IMR-90 (cell line): ENCODE data around the gene TXNRD1. TPM values are rescaled to one million over a fixed set of nuclear protein-coding genes. Genes with fewer than 3 reads are reported as not detected.

ENCODE experiments used
- ATAC-seq: fragments of 200-7000 bp; cut with Tn5 transposase; 2 replicates; pipeline ENCODE4 v1.9.1; 2020; ENCODE audit warnings: low read depth, mild to moderate bottlenecking, moderate library complexity
- BruUV-seq: library from RNA; stranded (reverse); fragments of 400-500 nt; replicated peaks from 2 replicates; lab custom pipeline; 2021; lab: Mats Ljungman, UMichigan
- CTCF ChIA-PET: fragments of 300-600 bp; formaldehyde crosslinking; extraction: SDS; loops from one replicate; lab custom pipeline; 2021; ENCODE audit warnings: antibody characterized with exemption; lab: Yijun Ruan, JAX
- POLR2A ChIA-PET: fragments of 300-600 bp; sonication (Branson Sonifier 250); formaldehyde crosslinking; loops from one replicate; lab custom pipeline; 2022; ENCODE audit warnings: antibody characterized with exemption; ENCODE audit not compliant: unreplicated experiment; lab: Charles Lee
- DNase-seq: peaks from one replicate; pipeline ENCODE4 v3.0.0; 2013
- H2AFZ ChIP-seq: replicated peaks from 2 replicates; pipeline ENCODE3; 2013; ENCODE audit warnings: low read length, mild to moderate bottlenecking; ENCODE audit not compliant: poor library complexity
- H2AK5ac ChIP-seq: 2 replicates; pipeline ENCODE4 v1.6.1; 2013; ENCODE audit warnings: low read depth, low read length, inconsistent platforms
- H2AK9ac ChIP-seq: replicated peaks from 2 replicates; pipeline ENCODE3; 2013; ENCODE audit warnings: mild to moderate bottlenecking, low read depth, low read length, moderate library complexity; ENCODE audit not compliant: poor library complexity
- H2BK120ac ChIP-seq: 2 replicates; pipeline ENCODE4 v1.6.1; 2013; ENCODE audit warnings: low read depth, low read length, inconsistent platforms
- H2BK15ac ChIP-seq: 3 replicates; pipeline ENCODE4 v1.6.1; 2013; ENCODE audit warnings: low read depth, low read length, inconsistent platforms
- H2BK20ac ChIP-seq: 2 replicates; pipeline ENCODE4 v1.6.1; 2013; ENCODE audit warnings: low read depth, mild to moderate bottlenecking, inconsistent platforms, low read length, moderate library complexity
- H2BK5ac ChIP-seq: 2 replicates; pipeline ENCODE4 v1.6.1; 2013; ENCODE audit warnings: mild to moderate bottlenecking, low read depth, low read length, inconsistent platforms; ENCODE audit not compliant: poor library complexity, severe bottlenecking
- H3K14ac ChIP-seq: replicated peaks from 2 replicates; pipeline ENCODE4 v1.6.1; 2013; ENCODE audit warnings: low read depth, low read length, inconsistent platforms
- H3K18ac ChIP-seq: 2 replicates; pipeline ENCODE4 v1.6.1; 2013; ENCODE audit warnings: low read depth, low read length, control low read depth
- H3K23ac ChIP-seq: 2 replicates; pipeline ENCODE4 v1.6.1; 2013; ENCODE audit warnings: low read depth, low read length, inconsistent platforms
- H3K27ac ChIP-seq: 2 replicates; pipeline ENCODE4 v1.5.1; 2013; ENCODE audit warnings: mild to moderate bottlenecking, control low read depth, low read length; ENCODE audit not compliant: insufficient read depth
- H3K27me3 ChIP-seq: 2 replicates; pipeline ENCODE4 v1.6.1; 2013; ENCODE audit warnings: low read length; ENCODE audit not compliant: control insufficient read depth, insufficient read depth
- H3K36me3 ChIP-seq: 2 replicates; pipeline ENCODE4 v1.6.1; 2013; ENCODE audit warnings: low read length, mixed read lengths; ENCODE audit not compliant: control insufficient read depth, insufficient read depth
- H3K4ac ChIP-seq: 2 replicates; pipeline ENCODE4 v1.6.1; 2013; ENCODE audit warnings: low read depth, low read length, inconsistent platforms
- H3K4me1 ChIP-seq: 2 replicates; pipeline ENCODE4 v1.6.1; 2013; ENCODE audit warnings: low read length, mixed read lengths; ENCODE audit not compliant: control insufficient read depth, insufficient read depth
- H3K4me2 ChIP-seq: 2 replicates; pipeline ENCODE4 v1.6.1; 2013; ENCODE audit warnings: low read depth, mild to moderate bottlenecking, control low read depth, low read length, moderate library complexity
- H3K4me3 ChIP-seq: 2 replicates; pipeline ENCODE4 v1.5.1; 2013; ENCODE audit warnings: low read depth, mild to moderate bottlenecking, control low read depth, low read length, moderate library complexity; ENCODE audit not compliant: insufficient read depth
- H3K56ac ChIP-seq: 2 replicates; pipeline ENCODE4 v1.6.1; 2013; ENCODE audit warnings: low read length, inconsistent platforms; ENCODE audit not compliant: insufficient read depth; ENCODE audit errors: extremely low read depth
- H3K79me1 ChIP-seq, 2 experiments: 2 replicates each; pipeline ENCODE4 v1.6.1; 2013; ENCODE audit warnings: low read length in 2 of 2, inconsistent platforms in 1 of 2, low read depth in 1 of 2
- H3K9ac ChIP-seq: 2 replicates; pipeline ENCODE4 v1.6.1; 2013; ENCODE audit warnings: low read depth, low read length, control low read depth
- H3K9me1 ChIP-seq: 2 replicates; pipeline ENCODE4 v1.6.1; 2013; ENCODE audit warnings: low read length, inconsistent platforms; ENCODE audit not compliant: insufficient read depth
- H3K9me3 ChIP-seq: 2 replicates; pipeline ENCODE4 v1.6.1; 2013; ENCODE audit warnings: low read length; ENCODE audit not compliant: control insufficient read depth, insufficient read depth
- H4K20me1 ChIP-seq: 2 replicates; pipeline ENCODE4 v1.6.1; 2013; ENCODE audit warnings: low read length, inconsistent platforms; ENCODE audit not compliant: insufficient read depth
- H4K5ac ChIP-seq: 2 replicates; pipeline ENCODE4 v1.6.1; 2013; ENCODE audit warnings: mild to moderate bottlenecking, low read depth, low read length, control low read depth
- H4K8ac ChIP-seq, 2 experiments: 2 replicates each; pipeline ENCODE4 v1.6.1; 2013; ENCODE audit warnings: low read depth in 2 of 2, low read length in 2 of 2, control low read depth in 1 of 2, inconsistent platforms in 1 of 2
- H4K91ac ChIP-seq: 2 replicates; pipeline ENCODE4 v1.6.1; 2013; ENCODE audit warnings: low read depth, low read length, inconsistent platforms; ENCODE audit not compliant: insufficient read depth
- BHLHE40 ChIP-seq: fragments of 150-350 bp; IDR thresholded peaks from 2 replicates; pipeline ENCODE4 v1.6.1; 2016; ENCODE audit warnings: mild to moderate bottlenecking, low read depth, low read length
- CEBPB ChIP-seq: IDR thresholded peaks from 2 replicates; pipeline ENCODE4 v1.6.1; 2012; ENCODE audit warnings: low read depth, low read length, improper control_type of control experiment
- CHD1 ChIP-seq: IDR thresholded peaks from 2 replicates; pipeline ENCODE4 v1.6.1; 2012; ENCODE audit warnings: low read depth, low read length, improper control_type of control experiment
- ELK1 ChIP-seq: fragments of 150-350 bp; IDR thresholded peaks from 2 replicates; pipeline ENCODE4 v1.6.1; 2016; ENCODE audit warnings: low read depth, mild to moderate bottlenecking, low read length, moderate library complexity, borderline replicate concordance
- FOS ChIP-seq: fragments of 150-350 bp; IDR thresholded peaks from 2 replicates; pipeline ENCODE4 v1.6.1; 2016; ENCODE audit warnings: low read depth, low read length
- MAFK ChIP-seq: IDR thresholded peaks from 2 replicates; pipeline ENCODE4 v1.6.1; 2012; ENCODE audit warnings: low read depth, low read length, improper control_type of control experiment
- MAZ ChIP-seq: IDR thresholded peaks from 2 replicates; pipeline ENCODE4 v1.6.1; 2012; ENCODE audit warnings: low read depth, mild to moderate bottlenecking, low read length, improper control_type of control experiment, moderate library complexity, borderline replicate concordance
- NFE2L2 ChIP-seq: fragments of 150-350 bp; IDR thresholded peaks from 2 replicates; pipeline ENCODE4 v1.6.1; 2016; ENCODE audit warnings: low read depth, mild to moderate bottlenecking, low read length
- POLR2A ChIP-seq: IDR thresholded peaks from 2 replicates; pipeline ENCODE4 v1.6.1; 2012; ENCODE audit warnings: mild to moderate bottlenecking, low read depth, low read length
- RAD21 ChIP-seq: IDR thresholded peaks from 2 replicates; pipeline ENCODE4 v1.6.1; 2012; ENCODE audit warnings: low read length, improper control_type of control experiment
- RCOR1 ChIP-seq: IDR thresholded peaks from 2 replicates; pipeline ENCODE4 v1.6.1; 2012; ENCODE audit warnings: mild to moderate bottlenecking, low read length, improper control_type of control experiment; ENCODE audit not compliant: insufficient replicate concordance
- RFX5 ChIP-seq: IDR thresholded peaks from 2 replicates; pipeline ENCODE4 v1.8.0; 2012; ENCODE audit warnings: low read depth, mild to moderate bottlenecking, low read length, moderate library complexity
- SMC3 ChIP-seq: fragments of 150-350 bp; IDR thresholded peaks from 2 replicates; pipeline ENCODE4 v1.6.1; 2016; ENCODE audit warnings: low read depth, mild to moderate bottlenecking, antibody characterized with exemption, low read length, moderate library complexity
- WGBS, 2 experiments: methylation state at CpG; one replicate each; pipeline versions ENCODE4 v1.1.5 to v1.1.7; 2013; ENCODE audit warnings: missing lambda C conversion rate in 2 of 2; ENCODE audit not compliant: insufficient read length in 1 of 2; ENCODE audit errors: extremely low coverage in 2 of 2; 5-methylcytosine and 5-hydroxymethylcytosine counted together
- dilution Hi-C: fragments of 300-500 bp; cut with HindIII; formaldehyde crosslinking; loops from one replicate; pipeline ENCODE4 v1.14.3; 2018; ENCODE audit warnings: low sequenced_read_pairs; ENCODE audit not compliant: unreplicated experiment
- in situ Hi-C: fragments of 300-500 bp; cut with MboI; formaldehyde crosslinking; loops from 3 replicates; pipeline ENCODE4 v1.14.3; 2019; ENCODE audit warnings: low sequenced_read_pairs, inconsistent platforms, mixed read lengths
- intact Hi-C: fragments of 100-400 bp; cut with micrococcal nuclease; formaldehyde crosslinking; loops from 2 replicates; pipeline ENCODE4 v1.10.0; 2022
- polyA plus RNA-seq, 3 experiments: library from polyadenylated mRNA; depleted of rRNA; stranded (reverse); fragments of >200 nt; gene quantifications; 2 replicates each; pipeline ENCODE4 v1.2.3, GENCODE V29; 2012; ENCODE audit warnings: low replicate concordance in 1 of 3
- total RNA-seq: library from RNA; depleted of rRNA; stranded (reverse); fragments of >200 nt; gene quantifications from 2 replicates; pipeline ENCODE4 v1.2.3, GENCODE V29; 2012
- TF ChIP-seq, protein P1 (sequence below): conservative IDR thresholded peaks from 2 replicates; pipeline ENCODE4 v1.5.1; 2012; ENCODE audit warnings: mild to moderate bottlenecking, low read depth, low read length, improper control_type of control experiment

Gene TXNRD1
- total and polyA plus RNA-seq, 2 of the 4 experiments (the other 2 are of a cell fraction): 379 to 582 TPM

DNA sequence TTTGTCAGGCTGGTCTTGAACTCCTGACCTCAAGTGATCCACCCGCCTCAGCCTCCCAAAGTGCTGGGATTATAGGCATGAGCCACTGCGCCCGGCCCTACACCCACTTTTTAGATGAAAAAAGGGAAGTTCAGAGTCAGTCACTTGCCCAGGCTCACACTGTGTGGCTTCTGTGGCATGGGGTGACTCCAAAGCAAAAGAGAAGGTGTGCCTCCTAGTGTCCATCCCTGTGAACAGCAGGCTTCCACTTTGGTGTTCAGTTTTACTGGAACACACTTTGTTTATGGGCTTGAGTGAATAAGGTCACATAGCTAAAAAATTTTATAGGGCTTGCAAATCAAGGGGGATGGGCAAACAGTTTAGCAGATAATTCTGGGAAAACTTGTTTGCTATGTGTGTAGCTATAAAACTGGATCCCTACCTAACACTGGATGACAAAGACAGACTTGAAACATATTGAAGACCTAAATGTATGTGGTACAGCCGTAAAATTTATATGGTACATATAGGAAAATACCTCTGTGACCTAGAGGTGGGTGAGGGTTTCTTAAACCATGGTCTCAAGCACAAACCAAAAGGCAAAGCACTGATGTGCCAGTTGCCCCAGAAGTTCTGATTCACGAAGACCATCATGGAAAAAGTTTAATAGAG, 142.9 kb downstream of the TXNRD1 start:
- 93% methylated on average over 3 of the region's 5 CpGs; no CpG with 5 or more reads in 1 of the 2 experiments for WGBS, 2 experiments
- H2AFZ ChIP-seq: peak overlapping the region; percentile 58
- H4K20me1 ChIP-seq: peaks cover 40% of the 10 kb centered on the region
- H4K5ac ChIP-seq: no peak overlapping the region
- no peak overlapping the region for H3K4me3 ChIP-seq
- BruUV-seq: no TSS peak
- no peak for TF ChIP-seq MAFK
- no peak for TF ChIP-seq RCOR1
- no peak for TF ChIP-seq NFE2L2
- no peak for TF ChIP-seq FOS
- TF ChIP-seq RAD21: peak; percentile 52
- no peak for TF ChIP-seq BHLHE40
- TF ChIP-seq CEBPB: no peak
- TF ChIP-seq POLR2A: no peak; the same call in 1 of the 2 replicates
- TF ChIP-seq ELK1: no peak
- TF ChIP-seq, protein P1, sequence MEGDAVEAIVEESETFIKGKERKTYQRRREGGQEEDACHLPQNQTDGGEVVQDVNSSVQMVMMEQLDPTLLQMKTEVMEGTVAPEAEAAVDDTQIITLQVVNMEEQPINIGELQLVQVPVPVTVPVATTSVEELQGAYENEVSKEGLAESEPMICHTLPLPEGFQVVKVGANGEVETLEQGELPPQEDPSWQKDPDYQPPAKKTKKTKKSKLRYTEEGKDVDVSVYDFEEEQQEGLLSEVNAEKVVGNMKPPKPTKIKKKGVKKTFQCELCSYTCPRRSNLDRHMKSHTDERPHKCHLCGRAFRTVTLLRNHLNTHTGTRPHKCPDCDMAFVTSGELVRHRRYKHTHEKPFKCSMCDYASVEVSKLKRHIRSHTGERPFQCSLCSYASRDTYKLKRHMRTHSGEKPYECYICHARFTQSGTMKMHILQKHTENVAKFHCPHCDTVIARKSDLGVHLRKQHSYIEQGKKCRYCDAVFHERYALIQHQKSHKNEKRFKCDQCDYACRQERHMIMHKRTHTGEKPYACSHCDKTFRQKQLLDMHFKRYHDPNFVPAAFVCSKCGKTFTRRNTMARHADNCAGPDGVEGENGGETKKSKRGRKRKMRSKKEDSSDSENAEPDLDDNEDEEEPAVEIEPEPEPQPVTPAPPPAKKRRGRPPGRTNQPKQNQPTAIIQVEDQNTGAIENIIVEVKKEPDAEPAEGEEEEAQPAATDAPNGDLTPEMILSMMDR: peak; percentile 59
- no peak for TF ChIP-seq CHD1
- no peak for TF ChIP-seq RFX5
- TF ChIP-seq MAZ: no peak
- TF ChIP-seq SMC3: peak; percentile 45
- H2BK15ac ChIP-seq: no peak overlapping the region
- no peak overlapping the region for H4K91ac ChIP-seq
- peak; percentile 39 for ATAC-seq
- H3K14ac ChIP-seq: no peak overlapping the region
- no peak overlapping the region for H3K27ac ChIP-seq
- dilution Hi-C loops (no loop called here), intact Hi-C loops (loop anchor here (2.0 to 5.0 kb wide), 2 partner anchors 141 to 158 kb away; partner anchors contain the start of gene TXNRD1), in situ Hi-C loops (no loop called here)
- CTCF ChIA-PET: interaction anchor here (0.7 to 0.9 kb wide), 2 partner anchors 9 to 514 kb away, joined by 3 to 5 read pairs; no protein-coding TSS in a partner anchor
- H2BK120ac ChIP-seq: no peak overlapping the region
- no peak overlapping the region for H2BK20ac ChIP-seq
- H2AK5ac ChIP-seq: no peak overlapping the region
- H3K18ac ChIP-seq: no peak overlapping the region
- no peaks in the 10 kb centered on the region for H3K27me3 ChIP-seq
- peaks cover 3% of the 10 kb centered on the region for H3K9me3 ChIP-seq
- H3K4me1 ChIP-seq: peaks cover 3% of the 10 kb centered on the region
- H3K9me1 ChIP-seq: peaks cover 15% of the 10 kb centered on the region
- H4K8ac ChIP-seq: no peak overlapping the region
- H3K56ac ChIP-seq: no peak overlapping the region
- no peak overlapping the region for H2BK5ac ChIP-seq
- H3K23ac ChIP-seq: no peak overlapping the region
- POLR2A ChIA-PET: no interaction called here
- peak; percentile 61 for DNase-seq
- H3K79me1 ChIP-seq: peaks cover 0 to 18% of the 10 kb centered on the region in 2 experiments; a peak in 2 of 4 replicates
- no peak overlapping the region for H3K4ac ChIP-seq
- H3K36me3 ChIP-seq: peaks cover 8% of the 10 kb centered on the region
- no peak overlapping the region for H3K9ac ChIP-seq
- H2AK9ac ChIP-seq: no peak overlapping the region
- H3K4me2 ChIP-seq: no peak overlapping the region
